Endothelial cell of umbilical vein (primary cell): Measurements from ENCODE around the gene NDFIP1.

Experiments
- CTCF ChIP-seq, 2 donors: IDR thresholded peaks; 1 replicate in 1 of 2; 2 replicates in 1 of 2; pipeline ENCODE4 v1.5.1; 2011; ENCODE audit warnings: low read length in 2 of 2, mild to moderate bottlenecking in 2 of 2, moderate library complexity in 2 of 2, control low read depth in 1 of 2, inconsistent platforms in 1 of 2, low read depth in 1 of 2; ENCODE audit not compliant: insufficient read depth in 1 of 2; ENCODE audit errors: extremely low read depth in 1 of 2
- EZH2 ChIP-seq: IDR thresholded peaks from 2 replicates; pipeline ENCODE4 v1.6.1; 2012; ENCODE audit warnings: borderline replicate concordance, low read depth, mild to moderate bottlenecking, moderate library complexity, low read length, inconsistent platforms; ENCODE audit not compliant: severe bottlenecking
- FOS ChIP-seq: IDR thresholded peaks from 2 replicates; pipeline ENCODE4 v1.6.1; 2011; ENCODE audit warnings: mild to moderate bottlenecking, low read length, moderate library complexity, borderline replicate concordance; ENCODE audit not compliant: insufficient read depth
- JUN ChIP-seq: IDR thresholded peaks from 2 replicates; pipeline ENCODE4 v1.6.1; 2011; ENCODE audit warnings: borderline replicate concordance, low read depth; ENCODE audit not compliant: insufficient read length, insufficient read depth
- MYC ChIP-seq: IDR thresholded peaks from one replicate; pipeline ENCODE4 v1.6.1; 2011; ENCODE audit warnings: mild to moderate bottlenecking, low read depth, low read length
- POLR2A ChIP-seq: IDR thresholded peaks from 2 replicates; pipeline ENCODE4 v1.6.1; 2012; ENCODE audit warnings: low read depth, mild to moderate bottlenecking, control low read depth, low read length
- POLR2AphosphoS5 ChIP-seq: IDR thresholded peaks from 2 replicates; pipeline ENCODE4 v1.6.1; 2012; ENCODE audit warnings: low read depth, mild to moderate bottlenecking, control low read depth, low read length, moderate library complexity; ENCODE audit not compliant: insufficient read depth
- TF ChIP-seq, protein P1 (sequence below): IDR thresholded peaks from 2 replicates; pipeline ENCODE4 v1.6.1; 2011; ENCODE audit not compliant: insufficient read depth, insufficient read length

DNA sequence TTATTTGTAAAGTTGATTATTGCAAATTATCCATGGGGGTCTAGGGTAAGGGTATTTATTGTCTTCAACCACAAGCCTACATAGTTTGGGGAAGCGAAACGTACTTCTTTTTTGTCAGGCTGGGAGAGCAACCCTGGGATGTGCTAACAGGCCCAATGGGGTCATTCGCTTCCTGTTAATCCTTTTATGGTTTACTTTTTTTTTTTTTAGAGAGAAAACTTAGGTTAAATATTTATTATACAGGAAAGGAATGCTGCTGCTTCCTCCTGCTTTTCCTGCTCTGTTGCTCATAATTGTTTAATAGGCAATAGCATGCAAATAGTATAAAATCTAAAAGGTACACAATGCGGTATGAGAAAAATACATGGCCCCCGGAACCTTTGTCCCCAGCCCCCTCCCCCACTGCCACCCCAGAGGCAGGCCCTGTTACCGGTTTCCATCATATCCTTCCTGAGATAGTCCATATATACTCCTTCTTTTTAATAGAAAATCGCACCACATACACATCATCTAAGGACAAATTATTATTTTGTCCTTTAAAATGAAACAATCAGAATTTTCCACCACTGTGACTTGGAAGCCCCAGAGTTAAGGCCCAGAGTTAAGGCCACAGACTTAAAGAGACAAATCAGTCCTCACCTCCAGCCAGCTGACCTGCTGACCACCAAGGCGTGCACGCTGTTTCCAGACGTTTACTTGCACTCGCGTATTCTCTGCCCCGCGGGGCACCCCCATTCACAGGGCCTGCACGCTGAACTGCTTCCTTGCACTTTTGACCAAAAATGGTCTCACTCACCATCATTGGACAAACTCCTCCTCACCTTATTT is 83.9 kb downstream of the NDFIP1 start:
- no peak for TF ChIP-seq CTCF (IDR thresholded peaks at IDR 0.05; ENCODE audit: extremely low read depth in 1 of 2, insufficient read depth in 1 of 2, low read depth in 1 of 2, low read length in 2 of 2)
- TF ChIP-seq POLR2AphosphoS5: no peak
- TF ChIP-seq, protein P1, sequence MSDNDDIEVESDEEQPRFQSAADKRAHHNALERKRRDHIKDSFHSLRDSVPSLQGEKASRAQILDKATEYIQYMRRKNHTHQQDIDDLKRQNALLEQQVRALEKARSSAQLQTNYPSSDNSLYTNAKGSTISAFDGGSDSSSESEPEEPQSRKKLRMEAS: no peak
- TF ChIP-seq EZH2: no peak
- no peak for TF ChIP-seq POLR2A
- no peak for TF ChIP-seq MYC
- TF ChIP-seq JUN: no peak
- TF ChIP-seq FOS: no peak
